ENCODE results near the gene SERPINE2. TPM values are rescaled to one million over a fixed set of nuclear protein-coding genes. Genes with fewer than 3 reads are reported as not detected.

Gene SERPINE2
- total RNA-seq, result 7.2 and 18.6 TPM in 2 replicates

GRCh38 chr2:224039080-224039769 lies at the start of gene SERPINE2:
Gene SERPINE2 (minus strand): TSS chr2:224039286. CDS start chr2:224001900, 37,386 bp downstream.

GRCh38 chr2:223957092-223957851 lies 81.8 kb downstream of the SERPINE2 start, which contains the start of gene MRPL44:
Gene MRPL44 (plus strand): TSS chr2:223957463. CDS start chr2:223957473, 10 bp downstream.

DNA sequence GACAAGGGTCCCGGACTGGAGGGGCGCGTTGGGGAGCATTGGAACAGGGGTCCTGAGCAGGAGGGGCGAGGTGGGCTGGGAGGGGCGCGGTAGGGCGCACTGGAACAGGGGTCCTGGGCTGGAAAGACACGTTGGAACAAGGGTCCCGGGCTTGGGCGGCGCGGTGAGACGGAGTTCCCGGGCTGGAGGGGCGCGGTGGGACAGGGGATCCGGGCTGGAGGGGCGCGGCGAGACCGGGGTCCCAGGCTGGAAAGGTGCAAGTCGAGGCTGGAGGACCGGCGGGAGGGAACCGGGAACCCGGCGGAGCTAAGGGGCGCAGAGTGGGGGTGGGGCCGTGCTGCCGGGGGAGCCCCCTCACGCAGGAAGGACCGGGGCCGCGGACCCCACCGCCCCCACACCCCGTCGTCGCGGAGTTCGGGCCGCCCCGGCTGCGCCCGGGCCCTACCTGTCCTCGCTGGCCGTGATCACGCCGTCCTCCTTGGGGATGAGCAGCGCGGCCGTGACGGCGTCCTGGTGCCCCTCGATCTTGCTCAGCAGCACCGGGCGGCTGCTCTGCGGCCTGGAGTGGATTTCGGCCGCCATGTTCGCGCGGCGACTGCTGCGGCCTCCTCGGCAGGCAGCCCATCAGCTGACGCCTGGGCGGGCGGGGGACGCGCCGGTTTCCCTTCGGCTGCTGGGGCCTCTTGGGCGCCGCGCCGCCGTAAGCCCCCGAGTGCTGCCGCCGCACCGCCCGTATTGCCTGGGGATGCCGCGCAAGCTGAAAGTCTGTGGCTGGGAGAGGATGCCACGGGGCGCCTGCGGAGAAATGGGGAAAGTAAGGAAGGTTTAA lies 94.2 kb downstream of the SERPINE2 start, which contains the start of gene WDFY1:
TSS of gene WDFY1 (minus strand) at position 633 of the 829 bp plus-strand sequence. CDS start at position 582, 51 bp downstream.

Other genes with a start within 250 kb of the SERPINE2 start
- 3.2 and 7.7 TPM in 2 replicates for gene AP1S3, start 201.7 kb downstream of the SERPINE2 start, total RNA-seq
- 126 and 176 TPM in 2 replicates for gene WDFY1, start 94.0 kb downstream of the SERPINE2 start, total RNA-seq
- gene MRPL44, start 81.8 kb downstream of the SERPINE2 start, total RNA-seq, result 26.8 and 29.1 TPM in 2 replicates

All from endothelial cell of coronary artery (primary cell).